Ovary (tissue), 9 donors: ENCODE data around the gene NDUFA13. TPM values are rescaled to one million over a fixed set of nuclear protein-coding genes. Genes with fewer than 3 reads are reported as not detected.

Source experiments
- DNase-seq, 5 donors: peaks; one replicate each; pipeline ENCODE4 v3.0.0-alpha.2; 2019 to 2020
- H3K27ac ChIP-seq, 2 donors: fragments of 200-600 bp; one replicate each; pipeline versions ENCODE4 v1.5.1 to v1.8.0; 2019 to 2022
- H3K27me3 ChIP-seq: fragments of 200-600 bp; one replicate; pipeline ENCODE4 v1.8.0; 2022
- H3K36me3 ChIP-seq: fragments of 200-600 bp; sonication (generic); one replicate; pipeline ENCODE4 v1.5.1; 2019
- H3K4me1 ChIP-seq: one replicate; pipeline ENCODE4 v1.8.1; 2013; ENCODE audit warnings: mild to moderate bottlenecking, moderate library complexity; ENCODE audit not compliant: insufficient read depth
- H3K4me3 ChIP-seq: fragments of 200-600 bp; sonication (generic); one replicate; pipeline ENCODE4 v1.5.1; 2017
- H3K9me3 ChIP-seq, 2 donors: fragments of 200-600 bp in 1 of 2; sonication (generic) in 1 of 2; one replicate each; pipeline versions ENCODE4 v1.5.1 to v1.8.1; 2013 to 2019; ENCODE audit warnings: mild to moderate bottlenecking in 1 of 2, moderate library complexity in 1 of 2
- CTCF ChIP-seq, 3 donors: fragments of 450-650 bp in 2 of 3; fragments of 200-600 bp in 1 of 3; IDR thresholded peaks; one replicate each; pipeline versions ENCODE4 v1.5.1 to v1.8.0; 2016 to 2022; ENCODE audit warnings: antibody characterized with exemption in 3 of 3, mild to moderate bottlenecking in 1 of 3
- EP300 ChIP-seq: sonication (generic); formaldehyde crosslinking; IDR thresholded peaks from one replicate; pipeline ENCODE4 v1.6.1; 2017; ENCODE audit warnings: antibody characterized with exemption
- POLR2A ChIP-seq: fragments of 450-650 bp; IDR thresholded peaks from one replicate; pipeline ENCODE4 v1.6.1; 2017; ENCODE audit warnings: antibody characterized with exemption, mild to moderate bottlenecking, moderate library complexity
- WGBS, 3 donors: extraction: QIAGEN DNeasy Blood & Tissue Kit in 1 of 3; methylation state at CpG; one replicate each; pipeline versions ENCODE4 v1.1.5 to v1.1.7; 2013 to 2017; 5-methylcytosine and 5-hydroxymethylcytosine counted together
- intact Hi-C, 4 donors: fragments of 100-400 bp; cut with DNase I; formaldehyde crosslinking; loops; one replicate each; pipeline versions ENCODE4 v1.11.0 to v1.15.1; 2022 to 2023
- polyA plus RNA-seq, 2 donors: library from polyadenylated mRNA; stranded (reverse); fragments of 200-250 nt in 1 of 2; fragments of 350-450 nt in 1 of 2; fragmentation: Illumina TruSeq in 1 of 2; extraction: RNeasy Lipid Tissue Mini Kit (QIAGEN cat#74804) in 1 of 2; gene quantifications; one replicate each; pipeline ENCODE4 v1.2.3, GENCODE V29; 2013 to 2014
- total RNA-seq, 7 donors: library from RNA; depleted of rRNA in 2 of 7; stranded (reverse); fragments of >200 nt in 2 of 7; fragmentation: NEBNext Ultra II Directional in 3 of 7; extraction: Animal tissue kit (Norgen Biotek cat#: 25700) in 3 of 7; gene quantifications; one replicate each; pipeline versions ENCODE4 v1.1.0 to v1.2.4, GENCODE V29; 2016 to 2023
- donor health status: DM: no; HTN: no; CAD: no; lungs with moderate emphysema.
- donor health status: DM: no; HTN: no; CAD: no.
- donor health status: Bipolar disorder and iron deficiency.
- donor health status: DM: yes; HTN: yes; CAD: no.
- donor health status: DM: no; HTN: no; CAD: no.
- donor health status: DM: yes; HTN: yes; CAD: no.

Gene NDUFA13
- total and polyA plus RNA-seq, 9 donors, result 33.5 to 291 (median 202) TPM

DNA sequence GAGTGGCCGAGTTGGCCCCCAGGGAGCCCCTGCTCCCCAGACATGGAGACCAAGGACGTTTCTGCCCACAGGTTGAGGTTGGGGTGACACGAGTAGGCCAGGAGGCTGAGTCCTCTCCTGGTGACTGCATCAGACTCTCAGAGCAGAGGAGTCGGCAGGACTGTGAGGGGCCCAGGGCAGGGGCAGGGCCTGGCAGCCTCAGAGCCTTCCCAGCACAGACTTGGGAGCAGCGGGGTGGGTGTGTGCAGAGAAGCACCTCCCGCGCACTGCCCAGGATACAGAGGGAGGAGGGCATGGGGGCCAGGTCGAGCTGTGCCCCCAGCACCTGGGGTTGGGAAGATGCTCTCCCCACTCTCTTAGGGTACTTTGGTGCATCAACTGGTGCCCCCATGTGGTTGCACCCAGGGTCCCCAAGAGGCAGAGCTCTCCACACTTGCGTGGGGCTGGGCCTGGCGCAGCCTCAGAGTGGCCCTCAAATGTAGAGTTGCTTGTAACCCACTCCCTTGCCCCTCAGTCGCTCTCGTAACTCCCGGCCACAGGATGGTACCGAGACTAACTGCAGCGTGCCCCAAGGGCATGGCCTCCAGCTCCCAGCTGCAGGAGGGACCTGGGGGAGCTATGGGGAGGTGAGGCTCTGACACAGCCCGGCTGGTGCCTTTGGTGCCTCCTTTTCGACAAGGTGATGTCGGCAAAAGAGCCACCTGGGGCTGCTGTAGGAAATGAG lies 16.6 kb upstream of the NDUFA13 start:
- H3K9me3 ChIP-seq, result no peaks in the 10 kb centered on the region
- H3K4me1 ChIP-seq, result no peaks in the 10 kb centered on the region
- H3K27me3 ChIP-seq, result no peaks in the 10 kb centered on the region
- no peak overlapping the region for H3K4me3 ChIP-seq
- no peak overlapping the region for H3K27ac ChIP-seq
- intact Hi-C loops, result loop anchor here in 1 of 4 donors (10.0 kb wide), 1 partner anchor 355 kb away; no protein-coding TSS in a partner anchor
- DNase-seq, result no peak
- WGBS, 3 donors, result 76 to 83% (median 80%) methylated on average over 17 to 18 of the region's 18 CpGs
- no peak for TF ChIP-seq CTCF (IDR thresholded peaks at IDR 0.05)
- no peak for TF ChIP-seq POLR2A
- no peak for TF ChIP-seq EP300
- no peaks in the 10 kb centered on the region for H3K36me3 ChIP-seq

GRCh38 chr19:19500975-19501644 lies 14.9 kb upstream of the NDUFA13 start:
- Histone ChIP-seq H3K4me1 (peaks cover 1% of the 10 kb centered on the region), H3K27ac (no peak overlapping the region), H3K9me3 (no peaks in the 10 kb centered on the region), H3K4me3 (no peak overlapping the region), H3K36me3 (no peaks in the 10 kb centered on the region), H3K27me3 (no peaks in the 10 kb centered on the region)
- TF ChIP-seq EP300, result no peak
- no peak for TF ChIP-seq POLR2A
- no peak for TF ChIP-seq CTCF (IDR thresholded peaks at IDR 0.05)
- intact Hi-C loops, result no loop called here
- DNase-seq, result no peak
- 69 to 82% (median 76%) methylated on average over 33 to 34 of the region's 34 CpGs for WGBS, 3 donors

DNA sequence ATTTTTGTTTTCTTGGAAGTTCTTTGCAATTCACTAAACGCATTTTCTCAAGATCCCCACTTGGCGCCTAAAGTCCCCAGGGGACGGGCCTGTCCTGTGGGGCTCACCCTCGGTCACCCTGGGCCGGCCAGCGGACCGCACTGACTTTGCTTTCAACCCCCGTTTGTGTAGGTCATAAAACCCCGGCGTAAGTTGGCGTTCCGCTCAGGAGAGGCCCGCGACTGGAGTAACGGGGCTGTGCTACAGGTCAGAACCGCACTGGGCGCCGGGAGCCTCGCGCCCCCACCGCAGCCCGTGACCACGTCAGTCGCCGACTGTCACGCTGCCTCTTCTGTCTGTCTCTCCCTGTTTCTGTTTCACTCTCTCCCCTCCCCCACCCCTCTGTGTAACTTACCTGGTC lies 14.2 kb upstream of the NDUFA13 start:
- peaks cover 1% of the 10 kb centered on the region for H3K4me1 ChIP-seq
- H3K9me3 ChIP-seq, result no peaks in the 10 kb centered on the region
- no peaks in the 10 kb centered on the region for H3K27me3 ChIP-seq
- no peak for DNase-seq
- intact Hi-C loops, result no loop called here
- no peak overlapping the region for H3K4me3 ChIP-seq
- no peaks in the 10 kb centered on the region for H3K36me3 ChIP-seq
- WGBS, 3 donors, result 93 to 94% (median 93%) methylated on average over 26 of the region's 26 CpGs
- H3K27ac ChIP-seq, result no peak overlapping the region
- TF ChIP-seq EP300 (no peak), CTCF (IDR thresholded peaks at IDR 0.05) (no peak), POLR2A (no peak)

DNA sequence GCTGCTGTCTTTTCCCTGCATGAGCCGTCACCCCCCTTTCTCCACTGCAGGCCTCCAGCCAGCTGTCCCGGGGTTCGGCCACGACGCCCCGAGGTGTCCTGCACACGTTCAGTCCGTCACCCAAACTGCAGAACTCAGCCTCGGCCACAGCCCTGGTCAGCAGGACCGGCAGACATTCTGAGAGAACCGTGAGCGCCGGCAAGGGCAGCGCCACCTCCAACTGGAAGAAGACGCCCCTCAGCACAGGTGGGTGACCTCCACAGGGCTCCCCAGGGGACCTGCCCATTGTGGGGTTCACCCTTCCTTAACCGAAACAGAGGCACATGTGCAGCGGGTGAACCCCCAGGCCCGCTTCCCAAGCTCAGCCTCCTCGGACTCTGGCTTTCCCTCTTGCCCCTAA lies 13.7 kb upstream of the NDUFA13 start:
- no peaks in the 10 kb centered on the region for H3K9me3 ChIP-seq
- TF ChIP-seq POLR2A (no peak), EP300 (no peak), CTCF (IDR thresholded peaks at IDR 0.05) (no peak)
- no peak for DNase-seq
- intact Hi-C loops, result no loop called here
- no peaks in the 10 kb centered on the region for H3K36me3 ChIP-seq
- no peaks in the 10 kb centered on the region for H3K27me3 ChIP-seq
- 89 to 95% (median 93%) methylated on average over 19 of the region's 19 CpGs for WGBS, 3 donors
- H3K4me3 ChIP-seq, result no peak overlapping the region
- H3K4me1 ChIP-seq, result peaks cover 1% of the 10 kb centered on the region
- no peak overlapping the region for H3K27ac ChIP-seq
